ENCODE measurements around the gene CPSF4. TPM values are rescaled to one million over a fixed set of nuclear protein-coding genes. Genes with fewer than 3 reads are reported as not detected.
"Not testable (repeated sequence)": the region's sequence is repeated elsewhere in the genome, so short reads cannot be mapped to it uniquely, and the experiment has no call there.

The CPSF4 gene
- total RNA-seq, 1 donor from 2014 or later: 40.8 TPM

GRCh38 chr7:99408379-99409191 lies 30.2 kb upstream of the CPSF4 start, which contains the start of the genes BUD31 and PDAP1:
Gene BUD31 (plus strand): TSS chr7:99408969. CDS start chr7:99411093, 2,124 bp downstream.
Gene PDAP1 (minus strand): TSS chr7:99408597. CDS start chr7:99408548, 49 bp downstream.
- peak; percentile 94 for DNase-seq (ENCODE audit: low spot score)

- DNase-seq (ENCODE audit: low spot score): no peak
Observed at GRCh38 chr7:99409192-99409572, 29.6 kb upstream of the CPSF4 start.

GRCh38 chr7:99409806-99410205 lies 28.9 kb upstream of the CPSF4 start:
- no peak for DNase-seq (ENCODE audit: low spot score)

- no peak for DNase-seq (ENCODE audit: low spot score)
Observed at GRCh38 chr7:99410635-99411034, 28.1 kb upstream of the CPSF4 start.

GRCh38 chr7:99415513-99416127 lies 23.1 kb upstream of the CPSF4 start:
- not testable (repeated sequence) for DNase-seq (ENCODE audit: low spot score)

DNA sequence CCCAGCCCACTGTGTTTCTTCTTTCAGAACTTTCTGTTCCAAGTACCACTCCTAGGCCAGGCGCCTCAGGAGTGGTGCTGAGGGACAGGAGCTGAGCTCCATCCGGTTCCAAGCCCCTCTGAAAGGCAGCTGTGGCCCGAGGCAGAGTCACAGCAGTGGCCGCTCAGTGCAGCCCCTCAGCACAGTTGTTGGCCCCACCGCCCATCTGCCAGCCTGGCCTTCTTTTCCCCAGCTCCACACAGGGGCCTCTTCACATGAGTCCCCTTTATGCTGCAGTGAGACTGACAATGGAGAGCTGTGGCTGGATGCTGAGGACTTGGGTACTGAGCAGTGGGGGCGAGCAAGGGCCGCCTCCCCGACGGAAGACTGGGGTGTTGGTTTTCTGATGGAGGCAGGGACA lies 20.5 kb upstream of the CPSF4 start:
- DNase-seq (ENCODE audit: low spot score): no peak

DNA sequence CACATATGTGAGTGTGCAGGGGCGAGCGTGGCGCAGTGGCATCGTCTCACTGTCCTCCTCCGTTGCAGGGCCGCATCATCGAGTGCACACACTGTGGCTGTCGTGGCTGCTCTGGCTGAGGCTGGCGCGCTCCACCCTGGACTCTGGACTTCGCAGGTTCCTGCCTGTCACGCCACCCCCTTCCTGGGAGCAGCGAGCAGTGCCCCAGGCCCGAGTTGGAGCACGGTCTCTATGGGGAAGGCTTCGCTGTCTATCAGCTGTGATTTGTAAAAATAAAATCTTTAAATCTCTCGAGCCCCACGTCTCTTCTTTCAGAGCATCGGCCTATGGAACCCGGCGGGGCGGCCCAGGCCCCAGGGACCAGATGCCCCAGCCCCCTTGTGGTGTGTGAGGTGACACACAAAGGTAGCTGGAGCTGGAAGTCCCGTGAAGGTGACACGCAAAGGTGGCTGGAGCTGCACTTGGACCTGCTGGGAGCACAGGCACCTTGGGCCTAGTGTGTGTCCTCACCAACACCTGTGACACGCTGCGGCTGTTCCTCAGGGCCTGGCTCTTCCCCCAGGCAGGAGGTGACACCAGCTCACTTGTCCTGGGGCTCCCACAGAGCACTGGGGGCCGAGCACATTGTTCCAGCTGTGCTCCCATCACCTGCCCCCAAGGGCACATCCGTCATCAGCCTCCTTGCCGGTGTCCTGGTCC lies 19.3 kb upstream of the CPSF4 start:
- no peak for DNase-seq (ENCODE audit: low spot score)

DNA sequence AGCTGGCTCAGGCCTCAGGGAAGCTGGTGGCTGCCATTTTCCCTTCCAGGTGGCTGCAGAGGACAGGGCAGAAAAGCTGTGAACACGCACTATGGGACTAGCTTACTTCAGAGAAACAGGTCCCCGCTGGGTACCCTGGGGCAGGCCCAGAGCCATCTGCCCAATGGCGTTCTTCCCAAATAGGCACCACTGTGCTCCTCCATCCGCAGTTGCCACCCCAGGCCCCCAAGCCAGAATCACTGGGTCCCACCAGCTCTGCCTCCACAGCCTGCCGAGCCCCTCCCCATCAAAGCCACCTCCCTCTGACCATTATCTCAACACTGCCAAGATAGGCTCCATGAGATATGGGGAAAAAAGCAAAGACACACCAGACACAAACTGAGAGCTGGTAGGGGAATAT lies 18.5 kb upstream of the CPSF4 start:
- DNase-seq (ENCODE audit: low spot score): no peak

DNA sequence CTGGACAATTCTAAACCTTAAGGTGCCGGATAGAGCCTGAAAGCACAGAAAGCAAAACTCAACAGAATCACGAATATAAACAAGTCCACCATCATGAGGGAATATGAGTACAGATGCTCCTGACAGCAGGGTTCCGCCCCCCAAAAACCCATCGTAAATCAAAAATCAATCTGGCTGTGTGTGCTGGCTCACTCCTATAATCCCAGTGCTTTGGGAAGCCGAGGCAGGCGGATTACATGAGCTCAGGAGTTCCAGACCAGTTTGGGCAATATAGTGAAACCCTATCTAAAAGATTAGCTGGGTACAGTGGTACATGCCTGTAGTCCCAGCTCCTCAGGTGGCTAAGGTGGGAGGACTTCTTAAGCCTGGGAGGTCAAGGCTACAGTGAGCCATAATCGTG lies 17.8 kb upstream of the CPSF4 start:
- DNase-seq (ENCODE audit: low spot score): no peak

DNA sequence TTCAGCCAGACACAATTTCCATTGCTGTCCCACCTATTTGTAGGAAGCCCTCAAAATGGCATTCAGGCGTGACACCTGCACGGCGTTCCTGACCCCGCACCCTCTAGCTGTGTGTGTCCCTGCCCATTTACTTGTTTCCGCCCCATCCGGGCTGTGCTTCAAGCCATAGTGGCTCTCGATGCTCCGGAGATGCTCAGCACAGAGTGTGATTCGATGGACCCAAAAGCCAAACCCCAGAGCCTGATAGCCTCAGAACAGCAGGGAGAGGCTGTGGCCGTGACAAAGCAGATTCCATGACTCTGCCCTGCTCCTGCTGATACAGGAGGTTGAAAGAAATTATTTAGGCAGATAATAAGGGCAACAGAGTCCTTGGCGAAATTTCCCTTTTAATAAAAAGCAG lies 16.6 kb upstream of the CPSF4 start:
- DNase-seq (ENCODE audit: low spot score): no peak

- DNase-seq (ENCODE audit: low spot score): no peak
Observed at GRCh38 chr7:99422625-99423024, 16.1 kb upstream of the CPSF4 start.

DNA sequence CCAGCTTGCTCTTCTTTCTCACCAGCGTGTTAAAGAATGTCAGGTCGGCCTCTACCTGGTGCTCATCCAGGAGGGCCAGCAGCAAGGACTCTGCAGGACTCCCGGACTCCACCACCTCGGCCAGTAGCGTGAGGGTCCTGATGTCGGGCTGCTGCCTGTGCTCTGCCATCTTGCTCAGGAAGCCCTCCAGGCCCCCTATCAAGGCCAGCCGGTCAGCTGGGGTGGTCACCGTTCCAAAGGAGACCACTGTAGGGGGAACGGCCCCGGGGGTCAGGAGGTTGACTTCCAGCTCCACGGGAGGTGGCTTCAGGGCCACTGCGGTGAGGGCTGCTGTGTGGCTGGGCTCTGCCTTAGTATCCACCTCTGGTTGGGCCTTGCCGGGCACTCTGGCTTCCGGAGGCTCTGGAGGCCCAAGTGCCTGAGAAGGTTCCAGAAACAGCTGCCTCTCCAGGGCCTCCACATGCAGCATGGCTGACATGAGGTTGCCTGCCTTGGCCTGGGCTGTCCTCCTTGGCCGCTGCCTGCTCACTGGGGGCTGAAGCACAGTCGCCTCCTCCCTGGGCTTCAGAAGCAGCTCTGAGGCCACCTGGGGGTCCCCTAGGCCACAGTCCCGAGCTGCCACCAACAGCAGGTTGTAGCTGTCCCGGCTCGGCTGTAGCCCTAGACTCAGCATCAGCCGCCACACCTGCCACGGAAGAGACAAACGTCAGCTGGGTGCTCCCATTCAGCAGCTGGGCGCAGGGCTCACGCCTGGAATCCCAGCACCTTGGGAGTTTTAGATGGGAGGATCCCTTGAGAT lies 13.6 kb upstream of the CPSF4 start:
- no peak for DNase-seq (ENCODE audit: low spot score)

DNA sequence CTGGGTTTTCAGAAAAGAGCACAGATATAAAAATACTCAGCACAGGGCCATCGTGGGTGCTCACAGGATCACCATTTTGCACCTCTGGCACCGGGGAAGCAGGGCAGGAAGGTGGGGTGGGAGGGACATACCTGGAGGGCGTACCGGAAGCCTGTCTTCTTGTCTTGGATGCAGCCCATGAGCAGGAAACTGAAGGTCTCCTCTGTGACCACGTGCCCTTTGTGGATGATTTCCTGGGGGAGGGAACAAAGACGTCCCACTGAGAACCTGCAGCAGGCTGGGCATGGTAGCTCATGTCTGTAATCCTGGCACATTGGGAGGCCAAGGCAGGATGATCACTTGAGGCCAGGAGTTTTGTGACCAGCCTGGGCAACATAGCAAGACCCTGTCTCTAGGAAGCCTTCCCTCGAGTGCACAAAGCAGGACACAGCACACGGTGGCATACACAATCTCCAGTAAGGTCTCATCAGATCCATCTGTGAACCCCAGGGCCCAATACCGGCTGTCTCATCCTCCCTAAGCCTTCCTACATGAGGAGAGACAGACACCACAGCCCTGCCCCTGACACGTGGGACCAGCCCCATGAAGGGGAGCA lies 9.7 kb upstream of the CPSF4 start:
- DNase-seq (ENCODE audit: low spot score): no peak

- DNase-seq (ENCODE audit: low spot score): no peak
Observed at GRCh38 chr7:99429756-99430155, 9.0 kb upstream of the CPSF4 start.

DNA sequence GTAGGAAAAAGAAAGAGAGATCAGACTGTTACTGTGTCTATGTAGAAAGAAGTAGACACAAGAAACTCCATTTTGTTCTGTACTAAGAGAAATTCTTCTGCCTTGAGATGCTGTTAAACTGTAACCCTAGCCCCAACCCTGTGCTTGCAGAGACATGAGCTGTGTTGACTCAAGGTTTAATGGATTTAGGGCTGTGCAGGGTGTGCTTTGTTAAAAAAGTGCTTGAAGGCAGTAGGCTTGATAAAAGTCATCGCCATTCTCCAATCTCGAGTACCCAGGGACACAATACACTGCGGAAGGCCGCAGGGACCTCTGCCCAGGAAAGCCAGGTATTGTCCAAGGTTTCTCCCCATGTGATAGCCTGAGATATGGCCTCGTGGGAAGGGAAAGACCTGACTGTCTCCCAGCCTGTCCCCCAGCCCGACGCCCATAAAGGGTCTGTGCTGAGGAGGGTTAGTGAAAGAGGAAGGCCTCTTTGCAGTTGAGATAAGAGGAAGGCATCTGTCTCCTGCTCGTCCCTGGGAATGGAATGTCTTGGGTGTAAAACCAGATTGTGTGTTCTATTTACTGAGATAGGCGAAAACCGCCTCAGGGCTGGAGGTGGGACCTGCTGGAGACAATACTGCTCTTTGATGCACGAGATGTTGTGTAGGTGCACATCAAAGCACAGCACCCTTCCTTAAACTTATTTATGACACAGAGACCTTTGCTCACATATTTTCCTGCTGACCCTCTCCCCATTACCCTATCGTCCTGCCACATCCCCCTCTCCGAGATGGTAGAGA lies 6.8 kb upstream of the CPSF4 start:
- DNase-seq (ENCODE audit: low spot score): not testable (repeated sequence)

GRCh38 chr7:99433158-99433557 lies 5.6 kb upstream of the CPSF4 start:
- DNase-seq (ENCODE audit: low spot score): no peak

GRCh38 chr7:99437946-99438572 lies 684 bp upstream of the CPSF4 start:
- no peak for DNase-seq (ENCODE audit: low spot score)

GRCh38 chr7:99440195-99440594 lies 1.5 kb downstream of the CPSF4 start:
- DNase-seq (ENCODE audit: low spot score): no peak

- no peak for DNase-seq (ENCODE audit: low spot score)
Observed at GRCh38 chr7:99446096-99446495, 7.4 kb downstream of the CPSF4 start.

- no peak for DNase-seq (ENCODE audit: low spot score)
Observed at GRCh38 chr7:99447943-99448342, 9.2 kb downstream of the CPSF4 start.
